IPS DF 6.9 (cell line): ENCODE data around the gene GLRA1.

Experiments used
- DNase-seq: peaks from one replicate; pipeline ENCODE4 v3.0.0-alpha.2; 2013; ENCODE audit warnings: low read depth, low spot score
- H3K27ac ChIP-seq: one replicate; pipeline ENCODE4 v1.5.1; 2013; ENCODE audit warnings: low read length, control low read depth
- H3K27me3 ChIP-seq: 2 replicates; pipeline ENCODE4 v1.6.1; 2013; ENCODE audit warnings: mild to moderate bottlenecking, low read length; ENCODE audit not compliant: control insufficient read depth, insufficient read depth
- H3K36me3 ChIP-seq: 2 replicates; pipeline ENCODE4 v1.6.1; 2013; ENCODE audit warnings: low read length; ENCODE audit not compliant: control insufficient read depth, insufficient read depth
- H3K4me1 ChIP-seq: 2 replicates; pipeline ENCODE4 v1.6.1; 2013; ENCODE audit warnings: low read length; ENCODE audit not compliant: control insufficient read depth, insufficient read depth
- H3K4me3 ChIP-seq: 2 replicates; pipeline ENCODE4 v1.5.1; 2013; ENCODE audit warnings: mild to moderate bottlenecking, low read length
- H3K9me3 ChIP-seq: 2 replicates; pipeline ENCODE4 v1.6.1; 2013; ENCODE audit warnings: low read length, inconsistent platforms; ENCODE audit not compliant: control insufficient read depth, insufficient read depth
- WGBS: extraction: QIAGEN DNeasy Blood & Tissue Kit; methylation state at CpG from one replicate; pipeline ENCODE4 v1.1.7; 2013; ENCODE audit warnings: mixed read lengths, missing lambda C conversion rate; ENCODE audit not compliant: insufficient read length, insufficient coverage; 5-methylcytosine and 5-hydroxymethylcytosine counted together

The GLRA1 gene

GRCh38 chr5:151889614-151890013 lies 35.0 kb downstream of the GLRA1 start:
- H3K27ac ChIP-seq: no peak overlapping the region
- no peaks in the 10 kb centered on the region for H3K27me3 ChIP-seq
- H3K4me1 ChIP-seq: no peaks in the 10 kb centered on the region
- no peaks in the 10 kb centered on the region for H3K9me3 ChIP-seq
- no peak overlapping the region for H3K4me3 ChIP-seq
- H3K36me3 ChIP-seq: no peaks in the 10 kb centered on the region
- no CpG with 5 or more reads among the region's 6 CpGs for WGBS
- DNase-seq: no peak

GRCh38 chr5:151886546-151887275 lies 37.9 kb downstream of the GLRA1 start:
- no peak overlapping the region for H3K27ac ChIP-seq
- H3K4me1 ChIP-seq: no peaks in the 10 kb centered on the region
- no peaks in the 10 kb centered on the region for H3K36me3 ChIP-seq
- no peaks in the 10 kb centered on the region for H3K9me3 ChIP-seq
- WGBS: no CpG with 5 or more reads among the region's 4 CpGs
- no peak overlapping the region for H3K4me3 ChIP-seq
- no peak for DNase-seq
- no peaks in the 10 kb centered on the region for H3K27me3 ChIP-seq

GRCh38 chr5:151885138-151885908 lies 39.3 kb downstream of the GLRA1 start:
- no peak overlapping the region for H3K27ac ChIP-seq
- no peaks in the 10 kb centered on the region for H3K27me3 ChIP-seq
- H3K4me1 ChIP-seq: no peaks in the 10 kb centered on the region
- no peaks in the 10 kb centered on the region for H3K9me3 ChIP-seq
- WGBS: no CpG with 5 or more reads among the region's 9 CpGs
- DNase-seq: no peak
- H3K4me3 ChIP-seq: no peak overlapping the region
- H3K36me3 ChIP-seq: no peaks in the 10 kb centered on the region

- no peak overlapping the region for H3K27ac ChIP-seq
- H3K9me3 ChIP-seq: no peaks in the 10 kb centered on the region
- no peak for DNase-seq
- no peaks in the 10 kb centered on the region for H3K4me1 ChIP-seq
- no peaks in the 10 kb centered on the region for H3K36me3 ChIP-seq
- H3K27me3 ChIP-seq: 0 out of 2 replicates have a peak, but pooled peaks cover 1% of the 10 kb centered on the region
- no CpG with 5 or more reads among the region's 2 CpGs for WGBS
- no peak overlapping the region for H3K4me3 ChIP-seq
Measured at GRCh38 chr5:151881621-151882225, 42.9 kb downstream of the GLRA1 start.

- no peaks in the 10 kb centered on the region for H3K9me3 ChIP-seq
- no peaks in the 10 kb centered on the region for H3K36me3 ChIP-seq
- 0 out of 2 replicates have a peak, but pooled peaks cover 1% of the 10 kb centered on the region for H3K27me3 ChIP-seq
- no peak for DNase-seq
- no peak overlapping the region for H3K27ac ChIP-seq
- H3K4me1 ChIP-seq: no peaks in the 10 kb centered on the region
- H3K4me3 ChIP-seq: no peak overlapping the region
Measured at GRCh38 chr5:151880324-151880723, 44.3 kb downstream of the GLRA1 start.

GRCh38 chr5:151873701-151874100 lies 51.0 kb downstream of the GLRA1 start:
- Histone ChIP-seq H3K27me3 (no peaks in the 10 kb centered on the region), H3K36me3 (no peaks in the 10 kb centered on the region), H3K4me1 (no peaks in the 10 kb centered on the region), H3K27ac (no peak overlapping the region), H3K9me3 (no peaks in the 10 kb centered on the region), H3K4me3 (no peak overlapping the region)
- no CpG with 5 or more reads among the region's 3 CpGs for WGBS
- no peak for DNase-seq

GRCh38 chr5:151872701-151873100 lies 52.0 kb downstream of the GLRA1 start:
- no peak overlapping the region for H3K4me3 ChIP-seq
- H3K27me3 ChIP-seq: no peaks in the 10 kb centered on the region
- H3K9me3 ChIP-seq: no peaks in the 10 kb centered on the region
- no peak overlapping the region for H3K27ac ChIP-seq
- no peaks in the 10 kb centered on the region for H3K4me1 ChIP-seq
- WGBS: no CpG with 5 or more reads among the region's 3 CpGs
- DNase-seq: no peak
- no peaks in the 10 kb centered on the region for H3K36me3 ChIP-seq

GRCh38 chr5:151870820-151871219 lies 53.8 kb downstream of the GLRA1 start:
- Histone ChIP-seq H3K27me3 (no peaks in the 10 kb centered on the region), H3K27ac (no peak overlapping the region), H3K4me3 (no peak overlapping the region), H3K9me3 (no peaks in the 10 kb centered on the region), H3K36me3 (no peaks in the 10 kb centered on the region), H3K4me1 (no peaks in the 10 kb centered on the region)
- WGBS: no CpG with 5 or more reads among the region's 3 CpGs
- DNase-seq: no peak

- H3K4me3 ChIP-seq: no peak overlapping the region
- H3K27ac ChIP-seq: no peak overlapping the region
- H3K36me3 ChIP-seq: no peaks in the 10 kb centered on the region
- no peaks in the 10 kb centered on the region for H3K27me3 ChIP-seq
- no peaks in the 10 kb centered on the region for H3K9me3 ChIP-seq
- H3K4me1 ChIP-seq: no peaks in the 10 kb centered on the region
- DNase-seq: no peak
- WGBS: no CpG with 5 or more reads among the region's 2 CpGs
Measured at GRCh38 chr5:151870271-151870670, 54.4 kb downstream of the GLRA1 start.

- Histone ChIP-seq H3K36me3 (no peaks in the 10 kb centered on the region), H3K4me1 (no peaks in the 10 kb centered on the region), H3K4me3 (no peak overlapping the region), H3K27me3 (no peaks in the 10 kb centered on the region), H3K27ac (no peak overlapping the region), H3K9me3 (no peaks in the 10 kb centered on the region)
- no CpG with 5 or more reads among the region's 2 CpGs for WGBS
- DNase-seq: no peak
Measured at GRCh38 chr5:151869843-151870242, 54.8 kb downstream of the GLRA1 start.
